GM12878 (cell line): Measurements from ENCODE around the gene ZG16B. TPM values are rescaled to one million over a fixed set of nuclear protein-coding genes. Genes with fewer than 3 reads are reported as not detected.

Experiments
- ATAC-seq: fragments of 200-7000 bp; cut with Tn5 transposase; 3 replicates; pipeline ENCODE4 v1.9.1; 2020; ENCODE audit warnings: mild to moderate bottlenecking, moderate library complexity
- BruUV-seq: library from RNA; stranded (reverse); fragments of 400-500 nt; replicated peaks from 2 replicates; lab custom pipeline; 2021; lab: Mats Ljungman, UMichigan
- CTCF ChIA-PET: fragments of 300-600 bp; sonication (Branson Sonifier 250); formaldehyde crosslinking; extraction: SDS; loops from one replicate; lab custom pipeline; 2021; ENCODE audit warnings: inconsistent platforms; lab: Yijun Ruan, JAX
- POLR2A ChIA-PET: fragments of 350-600 bp; formaldehyde crosslinking; extraction: SDS; loops from one replicate; lab custom pipeline; 2021; ENCODE audit warnings: inconsistent platforms; lab: Charles Lee
- RAD21 ChIA-PET: fragments of 300-600 bp; sonication (Branson Sonifier 250); formaldehyde crosslinking; loops from one replicate; lab custom pipeline; 2023; ENCODE audit warnings: antibody characterized with exemption; ENCODE audit not compliant: unreplicated experiment; lab: Charles Lee
- SMC1A ChIA-PET: fragments of 300-600 bp; sonication (Branson Sonifier 250); formaldehyde crosslinking; loops from one replicate; lab custom pipeline; 2023; ENCODE audit not compliant: unreplicated experiment, uncharacterized antibody; lab: Charles Lee
- DNase-seq: peaks from one replicate; pipeline ENCODE4 v3.0.0-alpha.2; 2011; ENCODE audit warnings: low read depth, low spot score
- FAIRE-seq: peaks from 3 replicates; lab custom pipeline; 2011; peaks lifted over from hg19 to GRCh38; lab: Jason Lieb, UNC
- H2AFZ ChIP-seq: 2 replicates; pipeline ENCODE4 v1.6.0; 2011; ENCODE audit warnings: low read depth, low read length, control low read depth; ENCODE audit not compliant: control insufficient read depth
- H3K27ac ChIP-seq: 2 replicates; pipeline ENCODE4 v1.5.1; 2011; ENCODE audit warnings: control low read depth; ENCODE audit not compliant: control insufficient read depth, insufficient read depth
- H3K27me3 ChIP-seq, 2 experiments: replicated peaks in 1 of 2; 2 replicates each; pipeline versions ENCODE4 v1.6.0 to v1.6.1; 2011; ENCODE audit warnings: low read length in 1 of 2; ENCODE audit not compliant: control insufficient read depth in 2 of 2, insufficient read depth in 2 of 2
- H3K36me3 ChIP-seq, 2 experiments: 2 replicates each; pipeline ENCODE4 v1.5.1; 2011; ENCODE audit warnings: low read length in 1 of 2; ENCODE audit not compliant: control insufficient read depth in 2 of 2, insufficient read depth in 2 of 2
- H3K4me1 ChIP-seq: 2 replicates; pipeline ENCODE4 v1.6.1; 2011; ENCODE audit warnings: mild to moderate bottlenecking, low read length, moderate library complexity, mixed read lengths; ENCODE audit not compliant: control insufficient read depth, insufficient read depth
- H3K4me2 ChIP-seq: 2 replicates; pipeline ENCODE4 v1.6.0; 2011; ENCODE audit warnings: control low read depth; ENCODE audit not compliant: control insufficient read depth, insufficient read depth
- H3K4me3 ChIP-seq: fragments of 200-600 bp; sonication (generic); 2 replicates; pipeline ENCODE4 v1.5.1; 2016
- H3K79me2 ChIP-seq: 2 replicates; pipeline ENCODE4 v1.6.0; 2011; ENCODE audit warnings: low read length; ENCODE audit not compliant: control insufficient read depth, insufficient read depth
- H3K9ac ChIP-seq: 2 replicates; pipeline ENCODE4 v1.8.0; 2011; ENCODE audit warnings: low read length, control low read depth, mixed read lengths; ENCODE audit not compliant: control insufficient read depth, insufficient read depth
- H3K9me3 ChIP-seq: replicated peaks from 3 replicates; pipeline ENCODE4 v1.5.1; 2011; ENCODE audit warnings: mild to moderate bottlenecking, low read length; ENCODE audit not compliant: control insufficient read depth, insufficient read depth
- H4K20me1 ChIP-seq: 2 replicates; pipeline ENCODE4 v1.6.0; 2011; ENCODE audit not compliant: control insufficient read depth, insufficient read depth
- MYC ChIP-seq: IDR thresholded peaks from 2 replicates; pipeline ENCODE4 v1.6.1; 2011; ENCODE audit warnings: mild to moderate bottlenecking, low read length, moderate library complexity, inconsistent platforms; ENCODE audit not compliant: insufficient read depth, insufficient replicate concordance, insufficient read length, severe bottlenecking
- NR2F1 ChIP-seq: fragments of 450-650 bp; conservative IDR thresholded peaks from 2 replicates; pipeline ENCODE4 v1.6.1; 2017; ENCODE audit warnings: mild to moderate bottlenecking
- WGBS: methylation state at CpG from one replicate; pipeline ENCODE4 v1.1.6; 2016; ENCODE audit warnings: low lambda C conversion rate; ENCODE audit not compliant: insufficient replicate concordance, insufficient coverage; ENCODE audit errors: missing lambda C conversion rate; 5-methylcytosine and 5-hydroxymethylcytosine counted together
- in situ Hi-C: fragments of 300-500 bp; cut with MboI; formaldehyde crosslinking; loops from 9 replicates; pipeline ENCODE4 v1.14.3; 2018; ENCODE audit warnings: mixed read lengths
- intact Hi-C: fragments of 100-400 bp; cut with micrococcal nuclease; formaldehyde crosslinking; loops from one replicate; pipeline ENCODE4 v1.14.2; 2022; ENCODE audit not compliant: unreplicated experiment
- polyA plus RNA-seq, 11 experiments: library from polyadenylated mRNA; depleted of rRNA in 4 of 11; unstranded in 6 of 11; stranded (reverse) in 5 of 11; fragments of >200 nt; fragmentation: Nextera tagmentation in 4 of 11; fragmentation: Illumina TruSeq in 1 of 11; extraction: Ambion mirVana in 4 of 11; extraction: Trizol in 1 of 11; gene quantifications; 1 replicate in 1 of 11; 2 replicates in 10 of 11; pipeline versions ENCODE4 v1.2.1 to v1.2.3, GENCODE V29; 2011 to 2016; ENCODE audit warnings: inconsistent platforms in 2 of 11, missing spikeins in 2 of 11, low read depth in 1 of 11
- total RNA-seq, 4 experiments: library from RNA; depleted of rRNA in 3 of 4; stranded (reverse); fragments of >200 nt in 3 of 4; fragmentation: Illumina TruSeq in 1 of 4; extraction: Trizol in 1 of 4; gene quantifications; 2 replicates each; pipeline versions ENCODE4 v1.2.1 to v1.2.3, GENCODE V29; 2013 to 2021
- TF ChIP-seq, protein P1 (sequence below): fragments of 450-650 bp; IDR thresholded peaks from 2 replicates; pipeline ENCODE4 v1.6.1; 2014; ENCODE audit warnings: mild to moderate bottlenecking

The ZG16B gene
- total and polyA plus RNA-seq, 10 of the 15 experiments (the other 5 are each of a cell fraction or from before 2014, with no cell fraction given), result 1.00 to 11.6 (median 5.8) TPM

DNA sequence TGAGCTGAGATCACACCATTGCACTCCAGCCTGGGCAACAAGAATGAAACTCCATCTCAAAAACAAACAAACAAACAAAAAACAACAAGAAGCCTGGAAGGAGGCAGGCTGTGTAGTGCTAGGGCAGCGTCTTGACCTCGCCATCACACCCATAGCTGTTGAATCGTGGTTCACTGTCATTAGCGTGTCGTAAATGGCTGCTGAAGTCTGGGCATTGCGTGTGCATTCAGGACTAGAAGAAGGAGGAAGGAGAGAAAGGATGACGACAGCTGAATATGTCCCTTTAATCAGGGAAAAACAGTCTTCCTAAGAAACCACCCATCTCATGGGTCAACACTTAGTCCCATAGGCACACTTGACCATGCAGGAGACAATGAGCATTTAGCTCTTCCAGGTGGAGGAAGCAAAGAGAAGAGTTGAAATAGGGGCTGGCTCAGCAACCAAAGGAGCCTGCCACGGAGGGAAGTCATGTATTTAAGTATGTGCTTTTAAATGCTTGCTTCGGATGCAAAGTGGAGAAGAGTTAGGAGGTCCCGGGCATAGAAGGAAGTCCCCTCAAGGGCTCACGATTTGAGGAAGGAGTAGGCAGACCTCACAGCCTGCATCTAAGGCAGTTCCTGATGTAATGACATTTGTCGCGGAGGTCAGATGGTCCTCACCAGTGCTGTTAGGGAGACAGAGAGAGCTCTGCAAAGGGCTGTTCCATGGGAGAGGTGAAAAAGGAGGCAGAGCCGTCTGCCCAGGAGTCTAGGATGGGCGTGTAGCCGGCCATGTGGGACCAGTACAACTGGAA, 19.0 kb downstream of the ZG16B start:
- Histone ChIP-seq H3K9ac (no peak overlapping the region), H3K36me3 (no peaks in the 10 kb centered on the region), H3K27ac (no peak overlapping the region), H3K4me1 (no peaks in the 10 kb centered on the region), H2AFZ (no peak overlapping the region), H4K20me1 (no peaks in the 10 kb centered on the region), H3K9me3 (no peaks in the 10 kb centered on the region; the same call in 1 of the 3 replicates), H3K27me3 (peaks cover 0 to 2% of the 10 kb centered on the region in 2 experiments; a peak in 1 of 4 replicates), H3K79me2 (no peaks in the 10 kb centered on the region), H3K4me3 (no peak overlapping the region), H3K4me2 (no peak overlapping the region)
- CTCF ChIA-PET, result interaction anchor here (1.4 to 1.9 kb wide), 2 partner anchors 10 to 19 kb away, joined by 3 to 4 read pairs; no protein-coding TSS in a partner anchor
- POLR2A ChIA-PET, result interaction anchor here (0.5 kb wide), 1 partner anchor 1052 kb away, joined by 4 read pairs; no protein-coding TSS in a partner anchor
- FAIRE-seq (no peak), DNase-seq (no peak), ATAC-seq (no peak)
- no peak for TF ChIP-seq NR2F1
- no peak for TF ChIP-seq MYC
- TF ChIP-seq, protein P1, sequence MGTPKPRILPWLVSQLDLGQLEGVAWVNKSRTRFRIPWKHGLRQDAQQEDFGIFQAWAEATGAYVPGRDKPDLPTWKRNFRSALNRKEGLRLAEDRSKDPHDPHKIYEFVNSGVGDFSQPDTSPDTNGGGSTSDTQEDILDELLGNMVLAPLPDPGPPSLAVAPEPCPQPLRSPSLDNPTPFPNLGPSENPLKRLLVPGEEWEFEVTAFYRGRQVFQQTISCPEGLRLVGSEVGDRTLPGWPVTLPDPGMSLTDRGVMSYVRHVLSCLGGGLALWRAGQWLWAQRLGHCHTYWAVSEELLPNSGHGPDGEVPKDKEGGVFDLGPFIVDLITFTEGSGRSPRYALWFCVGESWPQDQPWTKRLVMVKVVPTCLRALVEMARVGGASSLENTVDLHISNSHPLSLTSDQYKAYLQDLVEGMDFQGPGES, result no peak
- RAD21 ChIA-PET, result no interaction called here
- no TSS peak for BruUV-seq
- in situ Hi-C loops, result no loop called here
- SMC1A ChIA-PET, result no interaction called here
- 26% methylated on average over 16 of the region's 16 CpGs for WGBS
- intact Hi-C loops, result no loop called here
